Measurements from ENCODE around the gene METTL23. TPM values are rescaled to one million over a fixed set of nuclear protein-coding genes. Genes with fewer than 3 reads are reported as not detected.

Gene METTL23
- total RNA-seq, 1 donor from 2014 or later, result 36.3 TPM

DNA sequence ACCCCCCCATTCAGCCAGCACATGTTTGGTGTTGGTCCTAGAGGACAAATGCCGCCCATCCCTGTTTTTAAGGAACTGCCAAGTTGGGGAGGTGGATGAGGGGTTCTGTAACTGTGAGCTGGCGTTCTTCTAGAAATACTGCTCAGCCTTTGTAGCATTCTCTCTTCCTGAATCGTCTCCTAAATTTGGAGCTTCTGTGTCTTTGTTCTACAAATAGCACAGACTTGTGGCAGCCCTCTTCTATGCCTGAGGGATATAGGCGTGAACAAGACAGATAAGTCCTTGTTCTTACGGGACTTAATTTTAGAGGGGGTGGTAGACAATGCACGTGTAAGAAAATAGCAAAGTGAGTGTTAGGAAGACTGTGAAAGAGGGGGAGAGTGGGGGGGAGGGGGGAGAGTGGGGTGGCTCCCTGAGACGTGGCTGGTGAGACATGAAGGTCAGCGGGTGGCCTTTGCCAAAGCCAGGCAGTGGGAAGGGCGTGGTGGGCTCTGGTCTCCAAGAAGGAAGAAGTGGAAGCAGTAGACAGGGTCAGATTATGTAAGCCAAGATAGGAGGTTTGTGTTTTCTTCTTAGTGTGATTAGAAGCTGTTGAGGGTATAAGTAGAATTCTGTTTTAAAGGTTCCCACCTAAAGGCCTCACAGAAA, 21.2 kb downstream of the METTL23 start:
- Mint-ChIP-seq H3K4me3 (ENCODE audit: unreplicated experiment) (no peak overlapping the region), H3K27me3 (ENCODE audit: unreplicated experiment) (no peaks in the 10 kb centered on the region), H3K9me3 (ENCODE audit: unreplicated experiment) (no peaks in the 10 kb centered on the region), H3K4me1 (ENCODE audit: unreplicated experiment) (no peaks in the 10 kb centered on the region), H3K36me3 (ENCODE audit: unreplicated experiment) (peaks cover 26% of the 10 kb centered on the region), H3K27ac (ENCODE audit: unreplicated experiment) (no peak overlapping the region)
- TF ChIP-seq, protein P1, sequence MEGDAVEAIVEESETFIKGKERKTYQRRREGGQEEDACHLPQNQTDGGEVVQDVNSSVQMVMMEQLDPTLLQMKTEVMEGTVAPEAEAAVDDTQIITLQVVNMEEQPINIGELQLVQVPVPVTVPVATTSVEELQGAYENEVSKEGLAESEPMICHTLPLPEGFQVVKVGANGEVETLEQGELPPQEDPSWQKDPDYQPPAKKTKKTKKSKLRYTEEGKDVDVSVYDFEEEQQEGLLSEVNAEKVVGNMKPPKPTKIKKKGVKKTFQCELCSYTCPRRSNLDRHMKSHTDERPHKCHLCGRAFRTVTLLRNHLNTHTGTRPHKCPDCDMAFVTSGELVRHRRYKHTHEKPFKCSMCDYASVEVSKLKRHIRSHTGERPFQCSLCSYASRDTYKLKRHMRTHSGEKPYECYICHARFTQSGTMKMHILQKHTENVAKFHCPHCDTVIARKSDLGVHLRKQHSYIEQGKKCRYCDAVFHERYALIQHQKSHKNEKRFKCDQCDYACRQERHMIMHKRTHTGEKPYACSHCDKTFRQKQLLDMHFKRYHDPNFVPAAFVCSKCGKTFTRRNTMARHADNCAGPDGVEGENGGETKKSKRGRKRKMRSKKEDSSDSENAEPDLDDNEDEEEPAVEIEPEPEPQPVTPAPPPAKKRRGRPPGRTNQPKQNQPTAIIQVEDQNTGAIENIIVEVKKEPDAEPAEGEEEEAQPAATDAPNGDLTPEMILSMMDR (IDR thresholded peaks at IDR 0.05), result no peak
- no peak for DNase-seq (ENCODE audit: extremely low spot score, unreplicated experiment)

DNA sequence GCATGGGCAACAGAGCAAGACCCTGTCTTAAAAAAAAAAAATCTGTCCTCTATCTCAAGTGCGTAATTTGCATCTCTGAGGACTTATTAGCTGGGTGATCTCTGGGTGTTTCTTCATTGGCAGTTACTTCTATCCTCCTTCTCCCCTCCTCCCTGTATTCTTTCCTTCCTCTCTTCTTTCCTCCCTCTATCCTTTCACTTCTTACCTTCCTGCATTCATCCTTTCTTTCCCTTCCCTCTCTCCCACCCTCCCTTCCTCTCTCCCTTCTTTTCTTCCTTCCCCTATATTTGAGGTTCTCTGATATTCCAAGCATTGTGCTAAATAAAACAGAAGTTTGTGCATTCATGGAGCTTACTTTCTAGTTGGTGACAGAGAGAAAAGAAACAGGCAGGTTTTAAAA, 22.0 kb downstream of the METTL23 start:
- H3K4me3 Mint-ChIP-seq (ENCODE audit: unreplicated experiment), result no peak overlapping the region
- peaks cover 6% of the 10 kb centered on the region for H3K4me1 Mint-ChIP-seq (ENCODE audit: unreplicated experiment)
- TF ChIP-seq, protein P1 (IDR thresholded peaks at IDR 0.05), result no peak
- no peaks in the 10 kb centered on the region for H3K27me3 Mint-ChIP-seq (ENCODE audit: unreplicated experiment)
- H3K36me3 Mint-ChIP-seq (ENCODE audit: unreplicated experiment), result peaks cover 29% of the 10 kb centered on the region
- no peak overlapping the region for H3K27ac Mint-ChIP-seq (ENCODE audit: unreplicated experiment)
- no peaks in the 10 kb centered on the region for H3K9me3 Mint-ChIP-seq (ENCODE audit: unreplicated experiment)
- no peak for DNase-seq (ENCODE audit: extremely low spot score, unreplicated experiment)

DNA sequence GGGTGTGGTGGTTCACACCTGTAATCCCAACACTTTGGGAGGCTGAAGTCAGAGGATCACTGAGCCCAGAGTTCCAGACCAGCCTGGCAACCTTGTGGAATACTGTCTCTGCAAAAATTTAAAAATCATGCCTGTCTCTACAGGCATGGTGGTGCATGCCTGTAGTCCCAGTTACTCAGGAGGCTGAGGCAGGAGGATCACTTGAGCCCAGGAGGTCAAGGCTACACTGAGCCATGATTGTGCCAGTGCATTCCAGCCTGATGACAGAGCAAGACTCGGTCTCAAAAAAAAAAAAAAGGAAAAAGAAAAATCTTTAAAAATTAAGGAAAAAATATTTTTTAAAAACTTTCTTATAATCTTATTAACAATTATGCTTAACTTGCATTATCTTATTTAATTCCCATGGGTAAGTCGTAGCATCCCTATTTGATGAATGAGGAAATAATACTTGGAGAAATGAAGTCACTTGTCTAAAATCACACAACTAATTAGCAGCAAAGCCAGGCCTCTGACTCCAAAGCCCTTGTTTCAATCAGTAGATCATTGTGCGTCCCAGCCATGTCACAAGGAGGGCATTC, 24.9 kb downstream of the METTL23 start:
- Mint-ChIP-seq H3K4me1 (ENCODE audit: unreplicated experiment) (peaks cover 7% of the 10 kb centered on the region), H3K36me3 (ENCODE audit: unreplicated experiment) (peaks cover 10% of the 10 kb centered on the region), H3K9me3 (ENCODE audit: unreplicated experiment) (no peaks in the 10 kb centered on the region), H3K27ac (ENCODE audit: unreplicated experiment) (no peak overlapping the region), H3K4me3 (ENCODE audit: unreplicated experiment) (no peak overlapping the region), H3K27me3 (ENCODE audit: unreplicated experiment) (no peaks in the 10 kb centered on the region)
- TF ChIP-seq, protein P1 (IDR thresholded peaks at IDR 0.05), result no peak
- no peak for DNase-seq (ENCODE audit: extremely low spot score, unreplicated experiment)

DNA sequence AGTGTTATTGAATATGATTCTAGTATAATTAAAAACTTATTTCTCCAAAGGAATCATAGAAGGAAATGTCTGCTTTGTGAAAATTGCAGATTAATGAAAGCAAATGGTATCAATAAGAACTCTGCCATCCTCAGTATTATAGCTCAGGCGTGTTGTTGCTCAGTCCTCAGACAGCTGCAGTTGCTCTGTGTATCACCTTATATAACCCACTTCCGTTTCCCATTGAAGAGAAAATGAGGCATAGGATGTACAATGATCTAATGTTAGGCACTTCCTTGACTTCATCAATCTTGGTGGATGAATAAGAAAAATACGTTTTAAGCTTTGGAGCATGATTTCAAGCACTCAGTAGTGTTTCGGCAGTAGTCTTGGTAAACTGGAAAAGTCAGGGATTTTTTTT, 25.4 kb downstream of the METTL23 start:
- H3K27ac Mint-ChIP-seq (ENCODE audit: unreplicated experiment), result no peak overlapping the region
- peaks cover 11% of the 10 kb centered on the region for H3K36me3 Mint-ChIP-seq (ENCODE audit: unreplicated experiment)
- DNase-seq (ENCODE audit: extremely low spot score, unreplicated experiment), result no peak
- H3K4me3 Mint-ChIP-seq (ENCODE audit: unreplicated experiment), result no peak overlapping the region
- TF ChIP-seq, protein P1 (IDR thresholded peaks at IDR 0.05), result no peak
- no peaks in the 10 kb centered on the region for H3K9me3 Mint-ChIP-seq (ENCODE audit: unreplicated experiment)
- H3K27me3 Mint-ChIP-seq (ENCODE audit: unreplicated experiment), result no peaks in the 10 kb centered on the region
- peaks cover 7% of the 10 kb centered on the region for H3K4me1 Mint-ChIP-seq (ENCODE audit: unreplicated experiment)

DNA sequence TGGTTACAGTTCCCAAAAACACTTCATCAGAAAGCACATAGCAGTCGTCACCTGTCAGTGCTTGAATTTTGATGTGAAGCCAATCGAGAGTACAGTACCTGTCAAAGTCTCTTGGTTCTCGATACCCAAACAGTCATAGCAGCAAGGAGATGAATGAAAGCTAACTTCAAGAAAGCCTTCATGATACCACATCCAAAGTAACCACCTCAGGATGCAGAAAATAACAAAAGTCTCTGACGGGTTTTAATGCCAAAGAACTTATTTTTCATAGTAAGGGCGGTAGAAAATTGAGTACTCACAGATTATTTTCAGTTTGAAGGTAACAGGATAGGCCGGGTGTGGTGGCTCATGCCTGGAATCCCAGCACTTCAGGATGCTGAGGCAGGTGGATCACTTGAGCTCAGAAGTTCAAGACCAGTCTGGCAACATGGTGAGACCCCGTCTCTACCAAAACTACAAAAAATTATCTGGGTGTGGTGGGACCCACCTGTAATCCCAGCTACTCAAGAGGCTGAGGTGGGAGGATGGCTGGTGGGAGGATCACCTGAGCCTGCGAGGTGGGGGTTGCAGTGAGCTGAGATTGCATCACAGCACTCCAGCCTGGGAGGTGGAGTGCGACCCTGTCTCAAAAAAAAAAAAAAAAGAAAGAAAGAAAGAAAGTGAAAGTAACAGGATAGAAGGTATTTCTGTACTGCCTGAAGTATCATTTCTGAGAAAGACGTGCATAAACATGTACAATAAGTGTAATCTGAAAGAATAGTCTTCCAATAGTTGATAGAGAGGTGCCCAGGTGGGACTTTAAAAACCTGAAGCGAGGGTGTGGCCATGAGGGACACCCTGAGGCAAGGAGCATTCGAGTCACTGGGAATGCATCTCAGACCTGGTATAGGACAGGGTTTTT, 26.7 kb downstream of the METTL23 start:
- H3K27me3 Mint-ChIP-seq (ENCODE audit: unreplicated experiment), result no peaks in the 10 kb centered on the region
- H3K9me3 Mint-ChIP-seq (ENCODE audit: unreplicated experiment), result no peaks in the 10 kb centered on the region
- H3K27ac Mint-ChIP-seq (ENCODE audit: unreplicated experiment), result peak overlapping the region; percentile 63
- peaks cover 7% of the 10 kb centered on the region for H3K4me1 Mint-ChIP-seq (ENCODE audit: unreplicated experiment)
- H3K4me3 Mint-ChIP-seq (ENCODE audit: unreplicated experiment), result no peak overlapping the region
- no peak for DNase-seq (ENCODE audit: extremely low spot score, unreplicated experiment)
- TF ChIP-seq, protein P1 (IDR thresholded peaks at IDR 0.05), result no peak
- peaks cover 18% of the 10 kb centered on the region for H3K36me3 Mint-ChIP-seq (ENCODE audit: unreplicated experiment)

All from osteocyte (in vitro differentiated cells).